ENCODE results near the gene DIP2A.
A peak's percentile ranks its signal among the peaks of the same experiment; 100 is the strongest.

The DIP2A gene

GRCh38 chr21:46458315-46459023 lies at the start of gene DIP2A:
Gene DIP2A, plus strand, starts transcription at chr21:46458891. Its CDS starts 241 bp downstream, at chr21:46459132.
- DNase-seq, result peak; percentile 99

- DNase-seq, result no peak
Measured at GRCh38 chr21:46409641-46410406, 48.9 kb upstream of the DIP2A start.

- no peak for DNase-seq
Measured at GRCh38 chr21:46410516-46410915, 48.2 kb upstream of the DIP2A start.

GRCh38 chr21:46411236-46411635 lies 47.5 kb upstream of the DIP2A start:
- no peak for DNase-seq

- DNase-seq, result no peak
Measured at GRCh38 chr21:46411691-46412090, 47.0 kb upstream of the DIP2A start.

- no peak for DNase-seq
Measured at GRCh38 chr21:46412521-46413364, 45.9 kb upstream of the DIP2A start.

- no peak for DNase-seq
Measured at GRCh38 chr21:46413365-46413696, 45.4 kb upstream of the DIP2A start.

GRCh38 chr21:46414965-46415275 lies 43.8 kb upstream of the DIP2A start:
- no peak for DNase-seq

- no peak for DNase-seq
Measured at GRCh38 chr21:46416551-46416950, 42.1 kb upstream of the DIP2A start.

- DNase-seq, result no peak
Measured at GRCh38 chr21:46418265-46418946, 40.3 kb upstream of the DIP2A start.

- DNase-seq, result no peak
Measured at GRCh38 chr21:46420241-46421190, 38.2 kb upstream of the DIP2A start.

- DNase-seq, result no peak
Measured at GRCh38 chr21:46421191-46421750, 37.4 kb upstream of the DIP2A start.

GRCh38 chr21:46421756-46422555 lies 36.7 kb upstream of the DIP2A start:
- no peak for DNase-seq

GRCh38 chr21:46422636-46423241 lies 36.0 kb upstream of the DIP2A start:
- no peak for DNase-seq

GRCh38 chr21:46423546-46424038 lies 35.1 kb upstream of the DIP2A start:
- no peak for DNase-seq

- DNase-seq, result no peak
Measured at GRCh38 chr21:46424039-46424591, 34.6 kb upstream of the DIP2A start.

GRCh38 chr21:46424621-46425020 lies 34.1 kb upstream of the DIP2A start:
- DNase-seq, result no peak

GRCh38 chr21:46425041-46425440 lies 33.6 kb upstream of the DIP2A start:
- no peak for DNase-seq

GRCh38 chr21:46425571-46425970 lies 33.1 kb upstream of the DIP2A start:
- DNase-seq, result no peak

Data from RPMI8226 (cell line).